ENCODE measurements around the gene PDE8A.
"Not testable (repeated sequence)": the region's sequence is repeated elsewhere in the genome, so short reads cannot be mapped to it uniquely, and the experiment has no call there.

PDE8A gene

GRCh38 chr15:85010071-85010385 lies 28.4 kb downstream of the PDE8A start:
- no peak for DNase-seq

- DNase-seq, result no peak
These were observed 28.9 kb downstream of the PDE8A start for GRCh38 chr15:85010386-85011159.

GRCh38 chr15:85011160-85011571 lies 29.5 kb downstream of the PDE8A start:
- no peak for DNase-seq

DNA sequence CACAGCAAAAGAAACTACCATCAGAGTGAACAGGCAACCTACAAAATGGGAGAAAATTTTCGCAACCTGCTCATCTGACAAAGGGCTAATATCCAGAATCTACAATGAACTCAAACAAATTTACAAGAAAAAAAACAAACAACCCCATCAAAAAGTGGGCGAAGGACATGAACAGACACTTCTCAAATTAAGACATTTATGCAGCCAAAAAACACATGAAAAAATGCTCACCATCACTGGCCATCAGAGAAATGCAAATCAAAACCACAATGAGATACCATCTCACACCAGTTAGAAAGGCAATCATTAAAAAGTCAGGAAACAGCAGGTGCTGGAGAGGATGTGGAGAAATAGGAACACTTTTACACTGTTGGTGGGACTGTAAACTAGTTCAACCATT lies 30.1 kb downstream of the PDE8A start:
- not testable (repeated sequence) for DNase-seq

DNA sequence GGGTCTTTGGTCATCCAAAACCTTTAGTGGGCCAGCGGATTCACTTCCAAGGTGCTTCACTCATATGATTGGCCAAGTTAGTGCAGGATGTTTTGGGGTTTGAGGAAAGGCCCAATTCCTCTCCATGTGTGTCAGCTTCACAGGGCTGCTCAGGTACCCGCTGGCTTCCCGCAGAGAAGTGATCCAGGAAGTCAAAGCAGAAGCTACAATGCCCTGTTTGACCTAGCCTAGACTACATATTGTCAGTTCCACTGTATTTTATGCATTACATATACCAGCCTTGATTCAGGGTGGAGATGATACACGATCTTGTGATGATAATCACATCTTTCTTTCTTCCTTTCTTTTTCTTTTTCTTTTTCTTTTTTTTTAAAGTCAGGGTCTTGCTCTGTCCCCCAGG lies 32.1 kb downstream of the PDE8A start:
- no peak for DNase-seq

DNA sequence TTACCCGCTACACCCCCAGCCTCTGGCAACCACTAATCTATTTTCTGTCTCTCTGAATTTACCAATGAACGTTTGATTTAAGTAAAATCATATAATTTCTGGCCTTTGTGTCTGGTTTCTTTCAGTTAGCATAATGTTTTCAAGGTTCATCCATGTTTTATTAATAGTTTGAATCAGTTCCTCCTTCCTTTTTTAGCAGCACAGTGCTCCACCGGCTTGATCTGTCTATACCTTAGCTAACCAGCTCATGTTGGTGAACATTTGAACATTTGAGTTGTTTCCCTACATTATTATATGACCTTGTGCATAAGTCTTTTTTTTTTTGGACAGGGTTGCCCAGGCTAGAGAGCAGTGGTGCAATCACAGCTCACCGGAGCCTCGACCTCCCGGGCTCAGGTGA lies 33.3 kb downstream of the PDE8A start:
- no peak for DNase-seq

- no peak for DNase-seq
These were observed 34.6 kb downstream of the PDE8A start for GRCh38 chr15:85016275-85016674.

- DNase-seq, result no peak
These were observed 38.3 kb downstream of the PDE8A start for GRCh38 chr15:85019815-85020590.

GRCh38 chr15:85021409-85021808 lies 39.8 kb downstream of the PDE8A start:
- no peak for DNase-seq

GRCh38 chr15:85022860-85023403 lies 41.3 kb downstream of the PDE8A start:
- no peak for DNase-seq

GRCh38 chr15:85024003-85024402 lies 42.3 kb downstream of the PDE8A start:
- DNase-seq, result no peak

DNA sequence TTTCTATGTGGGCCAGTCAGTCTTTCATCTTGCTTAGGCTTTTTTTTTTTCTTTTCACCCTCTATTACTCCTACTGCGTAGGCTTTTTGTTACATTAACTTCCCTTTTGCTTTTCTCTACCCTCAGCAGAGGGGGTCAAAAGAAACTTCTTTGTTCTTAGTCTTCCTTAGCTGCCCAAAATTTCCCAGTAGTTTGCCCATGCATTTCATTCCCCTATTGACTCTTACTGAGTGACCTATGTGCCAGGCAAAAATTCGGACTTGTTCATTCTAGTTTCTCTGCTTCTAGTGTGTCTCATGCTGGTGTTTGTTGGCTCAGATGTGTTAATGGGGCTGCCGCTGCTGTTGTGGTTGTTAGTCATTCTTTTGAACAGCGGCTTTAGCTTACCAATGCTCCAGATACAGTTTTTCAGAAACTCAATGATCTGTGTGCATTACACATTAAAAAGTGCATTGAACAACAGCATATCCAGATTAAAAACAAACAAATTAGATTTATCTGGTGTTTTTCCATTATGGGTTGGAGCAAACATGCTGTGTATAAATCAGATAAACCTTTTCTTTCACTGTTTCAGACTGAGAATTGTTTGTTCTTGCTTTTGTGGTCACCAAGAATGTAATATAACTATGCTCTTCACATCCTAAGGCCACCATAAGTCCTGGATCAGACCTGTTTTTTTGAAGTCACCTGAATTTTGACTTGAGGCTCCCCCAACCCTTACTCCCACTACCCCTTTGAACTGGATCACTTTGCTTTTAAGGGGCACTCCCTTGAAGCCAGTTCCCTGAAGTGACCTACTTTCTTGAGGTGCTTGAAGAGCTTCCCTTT lies 43.1 kb downstream of the PDE8A start:
- DNase-seq, result peak in 3 of 56 donors; percentile 13 to 37 (median 31)

GRCh38 chr15:85025516-85026251 lies 44.0 kb downstream of the PDE8A start:
- no peak for DNase-seq

- no peak for DNase-seq
These were observed 44.8 kb downstream of the PDE8A start for GRCh38 chr15:85026304-85027032.

DNA sequence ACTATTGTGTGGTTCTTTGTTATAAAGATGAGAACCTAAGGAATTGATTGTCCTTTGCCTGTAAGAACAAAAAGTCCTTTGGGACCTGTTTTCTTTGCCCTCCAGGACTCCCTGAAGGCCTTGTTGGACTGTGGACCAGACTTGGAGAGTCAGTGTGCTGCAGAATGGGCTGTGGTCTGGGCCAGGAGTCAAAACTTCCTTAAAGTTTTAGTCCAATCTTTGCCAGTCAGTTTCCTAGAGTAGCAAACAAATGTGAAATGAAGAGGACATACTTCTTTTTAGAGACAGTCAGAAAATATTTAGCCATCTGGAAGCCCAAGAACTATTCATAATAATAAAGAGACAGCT lies 45.4 kb downstream of the PDE8A start:
- no peak for DNase-seq

GRCh38 chr15:85027421-85027820 lies 45.8 kb downstream of the PDE8A start:
- DNase-seq, result no peak

- no peak for DNase-seq
These were observed 46.8 kb downstream of the PDE8A start for GRCh38 chr15:85028416-85028815.

GRCh38 chr15:85029221-85029620 lies 47.6 kb downstream of the PDE8A start:
- DNase-seq, result no peak

DNA sequence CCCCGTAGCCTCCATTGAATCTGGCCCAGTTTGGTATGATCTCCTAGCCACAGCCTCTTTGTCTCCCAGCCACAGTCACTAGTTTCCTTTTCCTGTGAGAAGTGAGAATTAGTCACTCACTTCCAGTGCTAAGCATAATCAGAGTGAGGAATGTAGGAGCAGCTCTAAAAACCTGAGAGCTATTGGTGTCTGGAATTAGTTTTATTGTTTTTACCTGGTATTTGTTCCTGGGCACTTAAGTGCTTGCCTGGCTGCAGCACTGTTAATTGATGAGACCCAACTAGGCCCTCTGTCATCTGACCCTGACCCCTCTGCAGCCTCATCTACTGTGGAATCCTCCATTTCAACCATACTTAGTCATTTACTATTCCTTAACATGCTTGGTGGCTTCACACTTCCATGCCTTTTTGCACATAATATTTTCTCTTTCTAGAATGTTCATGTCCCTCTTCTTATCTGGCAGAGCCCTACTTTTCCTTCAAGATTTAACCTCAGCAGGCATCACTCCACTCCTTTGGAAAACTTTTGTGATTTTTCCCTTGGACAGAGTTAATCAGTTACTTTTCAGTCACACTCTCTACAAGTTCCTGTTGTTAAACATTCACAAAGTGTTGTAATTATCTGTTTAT lies 48.8 kb downstream of the PDE8A start:
- no peak for DNase-seq

Measured in amygdala (tissue), 56 donors.